GM13977 (cell line): ENCODE measurements around the gene ZSWIM4.

Experiments
- DNase-seq: peaks from one replicate; pipeline ENCODE4 v3.0.0; 2012; ENCODE audit warnings: low spot score
- CTCF ChIP-seq: IDR thresholded peaks from 2 replicates; pipeline ENCODE4 v1.5.1; 2012; ENCODE audit warnings: mild to moderate bottlenecking, control low read depth; ENCODE audit not compliant: insufficient read depth; ENCODE audit errors: extremely low read depth, missing control alignments
- in situ Hi-C: fragments of 300-500 bp; cut with MboI; formaldehyde crosslinking; loops from one replicate; pipeline ENCODE4 v1.12.0; 2022; ENCODE audit warnings: low sequenced_read_pairs, low pct_unique_long_range_greater_than_20kb, mixed read lengths, inconsistent platforms; ENCODE audit not compliant: unreplicated experiment

Gene ZSWIM4

GRCh38 chr19:13872339-13872694 is 77.1 kb downstream of the ZSWIM4 start:
- DNase-seq: no peak
- TF ChIP-seq CTCF: no peak
- in situ Hi-C loops: loop anchor here (10.0 kb wide), 2 partner anchors 202 to 268 kb away; partner anchors contain the start of gene MISP3

- in situ Hi-C loops: loop anchor here (10.0 kb wide), 2 partner anchors 202 to 268 kb away; partner anchors contain the start of gene MISP3
- TF ChIP-seq CTCF: peak; percentile 54
- DNase-seq: peak; percentile 83
Measured at GRCh38 chr19:13872695-13873389, 77.6 kb downstream of the ZSWIM4 start.

- in situ Hi-C loops: loop anchor here (10.0 kb wide), 2 partner anchors 201 to 269 kb away; partner anchors contain the start of gene MISP3
Measured at GRCh38 chr19:13873834-13874515, 78.7 kb downstream of the ZSWIM4 start.

GRCh38 chr19:13875824-13876223 is 80.6 kb downstream of the ZSWIM4 start:
- TF ChIP-seq CTCF: no peak
- DNase-seq: no peak
- in situ Hi-C loops: loop anchor here (10.0 kb wide), 2 partner anchors 199 to 271 kb away; partner anchors contain the start of gene MISP3

More at GRCh38 chr19:13873834-13874515, 78.7 kb downstream of the ZSWIM4 start:
- no peak for TF ChIP-seq CTCF
- no peak for DNase-seq

- TF ChIP-seq CTCF: no peak
- no peak for DNase-seq
- in situ Hi-C loops: loop anchor here (10.0 kb wide), 2 partner anchors 198 to 272 kb away; partner anchors contain the start of gene MISP3
Measured at GRCh38 chr19:13876834-13877233, 81.6 kb downstream of the ZSWIM4 start, which contains the start of gene NANOS3. TSS of gene NANOS3 (plus strand) at chr19:13877134. CDS start at chr19:13877249, 115 bp downstream.

GRCh38 chr19:13877303-13877702 is 82.1 kb downstream of the ZSWIM4 start:
- in situ Hi-C loops: loop anchor here (10.0 kb wide), 2 partner anchors 197 to 273 kb away; partner anchors contain the start of gene MISP3
- TF ChIP-seq CTCF: no peak
- DNase-seq: no peak
